Activated CD4-positive, CD25-positive, alpha-beta regulatory T cell treated with anti-CD3 and anti-CD28 coated beads, Interleukin-2, amount 50 U/mL, for 24 hours (primary cell): Measurements from ENCODE around the gene COL18A1.
A peak's percentile ranks its signal among the peaks of the same experiment; 100 is the strongest.

ENCODE experiments used
- ATAC-seq, 2 donors: fragments of 150-1000 bp; cut with Tn5 transposase; one replicate each; pipeline ENCODE4 v1.10.0; 2021; ENCODE audit warnings: mild to moderate bottlenecking in 1 of 2, moderate library complexity in 1 of 2

COL18A1 gene

DNA sequence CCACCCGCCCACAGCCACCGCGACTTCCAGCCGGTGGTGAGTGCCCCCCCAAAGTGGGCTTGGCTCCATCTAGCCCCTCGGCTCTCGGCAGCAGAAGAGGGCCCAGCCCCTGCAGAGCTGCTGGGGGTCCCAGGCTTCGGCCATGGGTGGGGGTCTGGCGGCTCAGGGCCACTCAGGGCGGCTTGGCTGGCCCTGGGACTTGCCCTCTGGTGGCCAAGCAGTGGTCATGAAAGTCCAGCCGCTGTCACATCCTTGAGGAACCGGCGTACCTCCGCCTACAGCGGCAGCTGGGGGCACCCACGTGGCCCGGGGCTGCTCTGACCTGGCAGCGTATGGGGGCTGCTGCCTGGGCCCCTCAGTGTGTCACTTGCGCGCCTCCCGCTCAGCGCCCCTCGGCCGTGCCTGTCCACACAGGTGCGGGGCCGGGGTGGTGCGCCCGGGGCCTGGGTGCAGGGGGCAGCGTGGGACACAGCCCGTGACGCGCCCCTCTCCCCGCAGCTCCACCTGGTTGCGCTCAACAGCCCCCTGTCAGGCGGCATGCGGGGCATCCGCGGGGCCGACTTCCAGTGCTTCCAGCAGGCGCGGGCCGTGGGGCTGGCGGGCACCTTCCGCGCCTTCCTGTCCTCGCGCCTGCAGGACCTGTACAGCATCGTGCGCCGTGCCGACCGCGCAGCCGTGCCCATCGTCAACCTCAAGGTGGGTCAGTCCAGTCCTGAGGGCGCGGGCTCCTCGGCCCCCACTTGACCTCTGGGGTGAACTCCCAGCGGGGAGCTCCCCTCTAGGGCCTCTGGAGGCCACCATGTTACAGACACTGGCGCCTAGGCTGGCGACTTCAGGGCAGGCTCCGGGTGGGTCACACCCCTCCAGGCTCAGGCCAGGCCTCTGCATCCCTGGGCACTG is 104.9 kb downstream of the COL18A1 start:
- ATAC-seq = no peak

DNA sequence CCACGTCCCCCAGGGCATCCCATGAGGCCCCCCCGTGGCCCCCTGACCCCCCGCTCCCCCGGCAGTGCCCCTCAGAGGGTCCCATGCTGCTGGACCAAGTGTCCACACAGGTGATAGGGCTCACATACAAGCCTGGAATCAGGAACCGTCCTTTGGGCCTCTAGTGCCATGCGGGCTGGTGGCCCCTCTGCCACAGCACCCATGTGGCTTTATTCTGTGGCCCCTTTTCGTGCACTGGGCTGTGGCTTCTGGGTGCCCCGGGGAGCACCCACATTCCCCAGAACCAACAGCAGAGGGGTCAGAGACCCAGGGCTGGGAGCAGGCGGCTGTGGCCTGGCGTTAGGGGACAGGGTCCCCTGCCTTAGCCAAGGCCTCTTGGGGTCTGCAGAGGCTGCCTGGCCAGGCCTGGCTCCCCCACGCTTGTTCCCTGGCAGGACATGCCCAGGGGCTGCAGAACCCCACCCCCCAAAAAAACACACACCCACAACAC is 105.5 kb downstream of the COL18A1 start:
- ATAC-seq = no peak

DNA sequence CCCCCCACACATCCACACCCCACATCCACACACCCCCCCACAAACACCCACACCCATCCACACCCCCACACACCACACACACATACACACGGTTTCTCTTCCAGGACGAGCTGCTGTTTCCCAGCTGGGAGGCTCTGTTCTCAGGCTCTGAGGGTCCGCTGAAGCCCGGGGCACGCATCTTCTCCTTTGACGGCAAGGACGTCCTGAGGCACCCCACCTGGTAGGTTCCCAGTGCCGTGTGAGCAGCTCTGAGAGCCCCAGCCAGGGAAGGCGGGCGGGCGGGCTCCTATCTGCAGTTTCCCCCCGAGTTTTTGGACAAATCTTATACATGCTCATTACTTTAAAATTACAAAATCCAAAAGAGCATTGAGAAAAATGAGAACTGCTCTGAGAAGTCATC is 106.0 kb downstream of the COL18A1 start:
- ATAC-seq = no peak

DNA sequence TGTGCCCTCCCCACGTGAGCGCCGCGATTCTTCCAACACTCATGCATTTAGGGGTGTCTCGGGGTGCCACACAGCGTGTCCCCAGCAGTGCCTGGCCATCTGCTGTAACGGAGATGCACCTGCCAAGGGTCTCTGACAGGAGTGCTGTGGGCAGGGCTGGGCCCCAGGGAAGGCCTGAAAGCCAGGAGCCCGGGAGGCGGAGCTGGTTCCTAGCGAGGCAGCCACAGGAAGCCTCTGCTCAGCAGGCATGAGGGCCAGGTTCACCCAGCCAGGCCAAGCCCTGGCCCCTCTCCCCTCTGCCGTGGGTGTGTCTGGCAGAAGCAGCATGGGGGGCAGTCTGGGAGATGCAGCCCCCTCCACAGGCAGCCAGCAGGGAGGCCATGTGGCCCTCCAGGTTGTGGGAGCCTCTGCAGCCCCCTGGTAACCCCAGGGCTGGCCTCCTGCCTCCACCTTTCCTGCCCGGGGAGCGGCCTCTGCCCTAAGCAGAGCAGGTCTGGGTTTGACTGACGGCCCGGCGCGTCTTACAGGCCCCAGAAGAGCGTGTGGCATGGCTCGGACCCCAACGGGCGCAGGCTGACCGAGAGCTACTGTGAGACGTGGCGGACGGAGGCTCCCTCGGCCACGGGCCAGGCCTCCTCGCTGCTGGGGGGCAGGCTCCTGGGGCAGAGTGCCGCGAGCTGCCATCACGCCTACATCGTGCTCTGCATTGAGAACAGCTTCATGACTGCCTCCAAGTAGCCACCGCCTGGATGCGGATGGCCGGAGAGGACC is 106.9 kb downstream of the COL18A1 start:
- no peak for ATAC-seq

DNA sequence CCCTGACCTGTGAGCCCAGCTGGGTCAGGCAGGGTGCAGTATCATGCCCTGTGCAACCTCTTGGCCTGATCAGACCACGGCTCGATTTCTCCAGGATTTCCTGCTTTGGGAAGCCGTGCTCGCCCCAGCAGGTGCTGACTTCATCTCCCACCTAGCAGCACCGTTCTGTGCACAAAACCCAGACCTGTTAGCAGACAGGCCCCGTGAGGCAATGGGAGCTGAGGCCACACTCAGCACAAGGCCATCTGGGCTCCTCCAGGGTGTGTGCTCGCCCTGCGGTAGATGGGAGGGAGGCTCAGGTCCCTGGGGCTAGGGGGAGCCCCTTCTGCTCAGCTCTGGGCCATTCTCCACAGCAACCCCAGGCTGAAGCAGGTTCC is 107.6 kb downstream of the COL18A1 start:
- no peak for ATAC-seq

DNA sequence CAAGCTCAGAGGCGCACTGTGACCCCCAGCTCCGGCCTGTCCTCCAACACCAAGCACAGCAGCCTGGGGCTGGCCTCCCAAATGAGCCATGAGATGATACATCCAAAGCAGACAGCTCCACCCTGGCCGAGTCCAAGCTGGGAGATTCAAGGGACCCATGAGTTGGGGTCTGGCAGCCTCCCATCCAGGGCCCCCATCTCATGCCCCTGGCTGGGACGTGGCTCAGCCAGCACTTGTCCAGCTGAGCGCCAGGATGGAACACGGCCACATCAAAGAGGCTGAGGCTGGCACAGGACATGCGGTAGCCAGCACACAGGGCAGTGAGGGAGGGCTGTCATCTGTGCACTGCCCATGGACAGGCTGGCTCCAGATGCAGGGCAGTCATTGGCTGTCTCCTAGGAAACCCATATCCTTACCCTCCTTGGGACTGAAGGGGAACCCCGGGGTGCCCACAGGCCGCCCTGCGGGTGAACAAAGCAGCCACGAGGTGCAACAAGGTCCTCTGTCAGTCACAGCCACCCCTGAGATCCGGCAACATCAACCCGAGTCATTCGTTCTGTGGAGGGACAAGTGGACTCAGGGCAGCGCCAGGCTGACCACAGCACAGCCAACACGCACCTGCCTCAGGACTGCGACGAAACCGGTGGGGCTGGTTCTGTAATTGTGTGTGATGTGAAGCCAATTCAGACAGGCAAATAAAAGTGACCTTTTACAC is 108.2 kb downstream of the COL18A1 start:
- no peak for ATAC-seq

DNA sequence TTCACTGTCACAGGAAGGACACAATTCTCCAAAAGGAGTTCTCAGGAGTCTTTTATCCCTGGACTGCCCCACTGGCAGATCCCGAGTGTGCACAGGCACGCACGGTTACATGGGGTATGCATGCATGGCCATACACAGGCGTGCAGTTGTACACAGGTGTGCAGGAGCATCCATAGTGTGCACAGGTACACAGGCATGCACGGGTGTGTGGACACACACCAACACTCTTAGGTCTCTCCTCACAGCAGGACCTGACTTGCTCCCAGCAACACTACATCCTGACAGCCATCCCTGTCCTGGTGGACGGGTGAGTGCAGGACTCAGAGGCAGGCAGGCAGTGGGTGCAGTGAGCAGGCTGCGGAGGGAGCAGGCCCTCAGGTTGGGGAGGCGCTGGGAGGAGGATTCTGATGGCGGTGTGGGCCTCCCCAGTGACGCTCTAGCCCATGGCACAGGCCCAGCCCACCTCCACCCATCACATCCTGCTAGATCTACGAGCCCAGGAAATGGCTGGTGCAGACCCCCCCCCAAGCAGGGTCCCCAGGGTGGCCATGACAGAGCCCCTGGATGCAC is 108.9 kb downstream of the COL18A1 start:
- no peak for ATAC-seq

DNA sequence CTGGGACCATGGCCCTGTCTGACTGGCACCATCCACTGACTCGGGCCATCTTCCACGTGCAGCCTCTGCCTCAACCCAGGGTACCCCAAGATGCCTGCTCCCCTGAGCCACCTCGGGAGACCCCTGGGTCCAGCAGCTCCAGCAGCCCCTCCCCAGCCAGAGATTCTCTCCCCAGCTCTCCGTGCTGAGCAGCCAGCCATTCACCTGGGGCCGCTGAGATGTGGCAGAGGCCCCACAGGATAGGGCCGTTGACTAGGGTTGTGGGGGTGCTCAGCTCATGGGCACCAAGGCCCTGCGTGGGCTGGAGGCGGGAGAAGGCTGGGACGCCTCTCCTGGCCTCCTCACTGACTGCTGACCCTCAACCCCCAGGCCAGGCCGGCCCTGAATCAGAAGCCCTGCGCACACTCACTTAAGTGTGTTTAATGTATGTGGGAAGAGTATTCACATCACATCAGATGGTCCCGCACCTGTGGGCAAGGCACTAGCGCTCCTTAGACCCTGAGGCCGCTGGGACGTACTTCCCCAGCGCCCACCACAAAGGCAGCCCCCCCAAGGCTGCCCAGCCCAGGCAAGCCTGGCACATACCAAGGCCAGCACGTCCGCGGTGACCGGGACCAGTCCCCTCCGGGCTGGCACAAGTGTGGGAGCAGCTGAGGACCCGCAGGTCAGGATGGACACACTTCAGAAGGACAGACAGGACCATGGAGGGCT is 109.5 kb downstream of the COL18A1 start:
- ATAC-seq = no peak

DNA sequence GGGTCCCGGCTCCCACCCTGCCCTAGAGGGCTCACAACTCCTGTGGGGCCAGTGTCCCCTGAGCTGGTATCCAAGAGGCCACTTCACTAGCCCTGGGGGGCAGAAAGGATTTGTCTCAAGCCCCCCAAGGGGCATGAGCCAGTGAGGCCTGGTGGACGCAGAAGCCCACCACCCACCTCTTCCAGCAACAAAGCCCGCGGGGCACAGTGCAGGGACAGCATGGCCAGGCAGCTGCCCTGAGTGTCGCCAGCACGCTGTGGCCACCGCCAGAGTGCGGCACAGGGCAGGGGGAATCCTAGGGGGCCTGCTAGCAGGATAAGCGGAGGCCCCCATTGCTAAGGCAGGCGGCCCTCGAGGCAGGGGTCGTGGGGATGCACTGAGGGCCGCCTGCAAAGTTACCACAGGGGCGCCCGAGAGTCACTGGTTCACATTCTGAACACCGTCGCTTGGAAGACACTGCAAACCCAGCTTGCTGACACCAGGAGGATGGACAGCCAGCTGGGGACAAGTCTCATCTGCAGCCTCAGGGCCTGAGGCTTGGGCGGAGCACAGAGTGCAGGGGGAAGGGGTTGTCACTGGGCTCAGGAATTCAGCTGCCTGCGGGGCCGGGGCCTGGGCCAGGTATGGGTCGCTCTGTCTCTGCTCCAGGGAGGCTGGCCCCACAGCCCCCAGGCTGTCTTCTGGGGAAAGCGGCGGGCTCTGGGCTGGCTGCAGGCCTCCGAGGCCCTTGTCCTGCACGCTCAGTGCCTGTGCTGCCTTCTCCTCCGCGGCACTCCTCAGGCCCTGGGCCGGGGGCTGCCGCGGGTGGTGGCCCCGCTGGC is 110.5 kb downstream of the COL18A1 start:
- no peak for ATAC-seq

DNA sequence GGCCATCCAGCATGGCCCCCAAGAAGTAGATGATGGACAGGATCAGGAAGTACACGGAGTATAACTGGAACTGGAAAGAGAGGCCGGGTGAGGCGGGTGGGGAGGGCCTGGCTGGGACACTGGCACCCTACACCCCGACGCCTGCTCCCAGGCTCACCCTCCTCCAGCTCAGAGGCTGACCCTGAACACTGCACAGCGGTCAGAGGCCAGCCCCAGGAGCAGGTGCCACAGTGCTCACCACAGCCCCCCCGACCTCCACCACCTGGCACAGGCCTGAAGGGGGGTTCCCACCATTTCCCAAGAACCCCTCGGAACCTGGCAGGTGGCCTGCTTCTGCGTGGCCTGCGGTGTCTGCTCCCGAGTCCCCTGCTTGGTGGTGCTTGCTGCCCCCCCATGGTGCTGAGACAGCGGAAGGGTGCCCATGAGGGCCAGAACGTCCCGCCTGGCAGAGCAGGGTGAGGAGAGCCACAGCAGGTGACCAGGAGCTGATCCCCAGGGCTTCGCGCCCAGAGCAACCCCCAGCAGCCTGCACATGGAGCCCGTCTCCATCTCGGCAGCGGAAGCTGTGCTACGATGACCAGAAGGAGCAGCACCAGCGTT is 111.2 kb downstream of the COL18A1 start:
- ATAC-seq = no peak

DNA sequence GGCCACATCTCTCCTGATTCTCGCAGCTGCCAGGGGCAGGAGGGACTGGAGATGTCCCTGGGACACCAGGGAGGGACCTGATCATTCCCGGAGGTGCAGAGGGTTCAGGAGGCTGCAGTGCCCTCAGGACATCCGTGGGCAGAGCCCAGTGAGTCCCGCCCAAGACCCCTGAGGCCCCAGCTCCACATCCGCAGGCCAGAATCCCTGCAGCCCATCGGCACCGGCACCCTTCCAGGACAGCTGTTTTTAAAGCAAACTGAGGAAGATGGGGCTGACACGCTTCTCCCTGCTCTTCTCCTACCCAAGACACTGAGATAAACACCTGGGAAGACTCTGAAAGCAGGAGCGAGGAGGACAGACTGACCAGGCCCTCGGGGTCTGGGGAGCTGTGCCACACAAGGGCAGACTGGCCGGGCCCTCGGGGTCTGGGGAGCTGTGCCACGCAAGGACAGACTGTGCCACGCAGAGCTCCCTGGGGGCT is 111.7 kb downstream of the COL18A1 start:
- ATAC-seq = no peak

DNA sequence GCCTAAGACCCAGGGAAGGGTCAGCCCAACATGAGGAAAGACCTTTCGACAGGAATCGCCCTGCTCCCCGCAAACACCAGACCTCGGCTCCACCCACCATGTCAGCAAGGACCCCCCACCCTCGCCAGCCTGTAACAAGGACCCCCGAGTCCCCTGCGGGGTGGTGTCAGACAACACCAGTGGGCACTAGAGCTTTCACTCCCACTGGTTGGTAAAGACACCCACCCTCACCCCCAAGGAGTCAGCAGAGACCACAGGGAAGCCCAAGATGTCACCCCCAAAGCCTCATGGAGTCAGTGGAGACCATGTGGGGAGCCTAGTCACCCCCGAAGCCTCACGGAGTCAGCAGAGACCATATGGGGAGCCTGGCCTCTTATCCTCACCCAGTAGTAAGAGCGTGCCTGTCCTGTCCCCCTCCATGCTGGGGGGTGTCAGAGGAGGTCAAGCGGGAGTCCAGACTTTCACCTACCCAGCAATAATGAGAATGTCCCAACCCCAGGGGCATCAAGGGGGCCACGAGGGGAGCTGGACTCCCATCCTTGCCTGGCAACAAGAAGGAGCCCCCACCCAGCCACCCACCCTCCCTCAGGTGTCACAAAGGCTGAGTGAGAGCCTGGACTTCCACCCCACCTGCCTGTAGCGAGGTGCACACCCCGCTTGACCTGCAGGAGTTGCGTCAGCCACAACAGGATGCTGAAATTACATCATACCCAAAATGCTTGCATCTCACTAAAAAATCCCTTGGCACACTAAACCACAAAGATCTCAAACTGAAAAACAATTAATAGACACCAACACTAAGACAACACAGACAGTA is 112.5 kb downstream of the COL18A1 start:
- peak in 1 of 2 donors; percentile 47 for ATAC-seq

DNA sequence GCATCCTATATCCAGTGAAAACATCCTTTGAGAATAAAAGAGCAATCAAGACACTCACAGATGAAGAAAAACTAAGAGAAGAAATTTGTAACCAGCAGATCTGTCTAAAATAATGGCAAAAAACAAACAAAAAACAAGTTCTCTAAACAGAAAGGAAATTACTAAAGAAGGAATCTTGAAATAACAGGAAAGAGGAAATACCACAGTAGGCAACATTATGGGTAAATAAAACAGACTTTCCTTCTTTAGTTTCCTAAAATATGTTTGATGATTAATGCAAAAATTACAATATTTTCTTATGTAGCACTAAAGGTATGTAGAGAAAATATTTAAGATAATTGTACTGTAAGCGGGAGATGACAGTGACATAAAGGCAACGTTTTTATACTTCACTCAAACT is 113.8 kb downstream of the COL18A1 start:
- ATAC-seq = no peak

DNA sequence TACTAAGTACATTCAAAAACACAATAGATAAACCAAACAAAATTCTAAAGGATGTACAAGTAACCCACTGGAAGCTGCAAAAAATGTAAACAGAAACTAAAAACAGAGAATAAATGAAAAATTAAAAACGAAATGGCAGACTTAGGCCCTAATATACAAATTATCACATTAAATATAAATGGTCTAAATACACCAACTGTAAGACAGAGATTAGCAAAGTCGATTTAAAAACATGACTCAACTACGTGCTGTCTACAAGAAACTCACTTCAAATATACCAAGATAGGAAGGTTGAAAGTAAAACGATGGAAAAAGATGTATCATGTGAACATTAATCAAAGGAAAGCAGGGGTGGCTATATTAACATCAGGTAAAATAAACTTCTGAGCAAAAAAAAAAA is 114.2 kb downstream of the COL18A1 start:
- no peak for ATAC-seq

DNA sequence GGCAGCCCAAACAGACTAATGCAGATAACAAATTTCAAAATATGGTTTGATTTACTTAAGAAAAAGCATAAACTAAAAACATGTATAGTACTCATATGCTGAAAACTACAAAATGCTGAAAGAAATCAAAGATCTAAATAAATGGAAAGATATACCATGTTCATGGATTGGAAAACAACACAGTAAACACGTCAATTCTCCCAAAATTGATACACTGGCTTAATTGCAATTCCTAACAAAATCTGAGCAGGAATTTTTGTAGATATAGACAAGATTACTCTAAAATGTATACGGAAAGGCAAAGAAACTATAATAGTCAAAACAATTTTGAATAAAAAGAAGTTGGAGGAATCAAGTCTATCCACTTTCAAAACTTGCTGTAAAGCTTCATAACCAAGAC is 116.3 kb downstream of the COL18A1 start:
- no peak for ATAC-seq

DNA sequence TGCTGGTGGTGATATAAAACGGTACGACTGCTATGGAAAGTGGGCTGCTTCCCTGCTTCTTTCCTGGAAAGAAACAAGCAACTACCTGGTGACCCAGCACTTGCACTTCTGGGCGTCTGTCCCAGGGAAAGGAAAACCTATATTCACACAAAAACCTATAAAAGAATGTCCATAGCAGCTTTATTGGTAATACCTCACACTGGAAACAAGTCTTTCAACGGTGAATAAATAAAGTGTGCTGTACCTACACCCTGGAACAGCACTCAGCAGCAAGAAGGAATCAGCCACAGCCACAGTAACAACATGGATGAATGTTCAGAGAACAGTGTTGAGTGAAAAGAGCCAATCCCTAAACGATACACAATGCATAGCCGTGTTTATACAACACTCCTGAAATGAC is 117.4 kb downstream of the COL18A1 start:
- ATAC-seq = no peak

DNA sequence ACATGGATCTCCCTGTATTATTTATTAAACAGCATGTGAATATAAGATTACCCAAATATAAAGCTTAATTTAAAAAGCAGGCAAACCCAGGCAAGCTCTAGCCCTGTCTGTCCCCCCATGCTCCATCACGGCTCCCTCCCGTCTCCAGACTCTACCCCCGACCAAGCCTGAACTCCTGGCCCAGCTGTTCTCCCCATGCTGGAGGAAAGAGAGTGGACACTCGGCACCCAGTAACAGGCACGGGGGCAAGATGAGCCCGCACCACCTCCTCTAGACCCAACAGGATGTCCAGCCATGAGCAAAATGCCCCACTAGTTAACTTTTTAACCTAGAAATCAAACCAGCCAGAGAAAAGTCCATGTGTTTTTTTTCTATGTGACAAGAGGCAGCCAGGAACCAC is 118.0 kb downstream of the COL18A1 start:
- no peak for ATAC-seq

DNA sequence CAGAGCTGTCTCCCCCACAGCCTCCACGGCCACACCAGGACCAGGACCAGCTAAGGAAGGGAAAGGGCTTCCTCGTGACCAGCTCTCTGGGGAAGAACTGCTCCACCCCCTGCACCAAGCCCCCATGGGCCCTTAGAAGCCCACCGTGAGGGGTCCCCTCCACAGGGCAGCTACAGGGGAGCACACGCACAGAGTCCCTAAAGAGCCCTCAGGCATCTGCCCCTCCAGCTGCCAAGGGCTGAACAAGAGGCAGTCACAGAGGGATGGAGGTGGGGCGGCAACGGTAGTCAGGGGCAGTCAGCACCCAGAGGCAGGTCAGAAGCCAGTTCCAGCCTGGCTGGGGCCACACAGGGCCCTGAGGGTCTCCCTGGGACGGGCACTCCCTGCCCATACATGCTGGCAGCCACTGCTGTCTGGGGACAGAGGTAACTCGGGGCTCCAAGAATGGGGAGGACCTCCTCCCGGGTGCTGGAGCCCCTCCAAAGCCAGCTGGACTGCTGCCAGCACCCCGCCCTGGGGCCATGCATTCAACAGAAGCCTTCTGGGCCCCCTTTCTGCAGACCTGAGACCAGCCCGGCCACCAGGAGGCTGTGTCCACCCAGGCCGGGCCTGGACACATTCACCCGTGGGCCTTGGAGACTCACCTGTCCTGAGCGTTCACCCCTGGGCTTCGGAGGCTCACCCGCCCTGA is 118.6 kb downstream of the COL18A1 start:
- no peak for ATAC-seq

DNA sequence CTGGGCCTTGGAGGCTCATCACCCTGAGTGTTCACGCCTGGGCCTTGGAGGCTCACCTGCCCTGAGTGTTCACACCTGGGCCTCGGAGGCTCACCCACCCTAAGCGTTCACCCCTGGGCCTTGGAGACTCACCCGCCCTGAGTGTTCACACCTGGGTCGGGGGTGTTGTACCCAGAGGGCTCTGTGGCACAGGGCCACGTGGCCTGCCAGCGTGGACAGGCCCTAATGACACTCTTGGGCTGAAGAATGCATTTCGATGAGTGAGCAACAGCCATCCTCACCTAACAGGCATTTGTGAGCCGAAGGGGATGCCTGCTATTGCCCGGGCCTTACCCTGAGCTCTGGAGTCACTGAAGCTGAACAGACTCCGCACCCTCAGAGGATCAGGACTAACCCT is 119.8 kb downstream of the COL18A1 start:
- no peak for ATAC-seq
